ENCODE data around the gene ZNF865. TPM values are rescaled to one million over a fixed set of nuclear protein-coding genes. Genes with fewer than 3 reads are reported as not detected.

The ZNF865 gene
- total RNA-seq, 1 donor from 2014 or later: 15.0 TPM

- Histone ChIP-seq H3K79me2 (ENCODE audit: insufficient read depth, low read length) (peaks cover 52% of the 10 kb centered on the region), H3K9me3 (ENCODE audit: insufficient read depth, low read depth, low read length) (no peaks in the 10 kb centered on the region), H3K4me2 (ENCODE audit: low read length) (peak within 1 kb of the TSS; percentile 100), H3K27ac (ENCODE audit: low read depth, low read length) (peak within 1 kb of the TSS; percentile 41), H3K4me3 (ENCODE audit: insufficient read depth, low read depth, low read length) (peak within 1 kb of the TSS; percentile 87), H4K20me1 (ENCODE audit: insufficient read depth, low read length) (peaks cover 25% of the 10 kb centered on the region), H3K9ac (ENCODE audit: low read length) (peak within 1 kb of the TSS; percentile 92), H3K4me1 (ENCODE audit: insufficient read depth, low read length) (peaks cover 35% of the 10 kb centered on the region), H3K36me3 (ENCODE audit: insufficient read depth, low read length) (peaks cover 9% of the 10 kb centered on the region), H3K27me3 (ENCODE audit: insufficient read depth, low read length) (no peaks in the 10 kb centered on the region), H2AFZ (ENCODE audit: low read depth, low read length) (peak within 1 kb of the TSS; percentile 5)
- Mint-ChIP-seq H3K4me3 (ENCODE audit: unreplicated experiment) (peak within 1 kb of the TSS; percentile 97), H3K9me3 (ENCODE audit: unreplicated experiment) (no peaks in the 10 kb centered on the region), H3K4me1 (ENCODE audit: low read depth, unreplicated experiment) (peaks cover 18% of the 10 kb centered on the region), H3K36me3 (ENCODE audit: low read depth, unreplicated experiment) (peaks cover 8% of the 10 kb centered on the region), H3K27ac (ENCODE audit: unreplicated experiment) (peak within 1 kb of the TSS; percentile 95), H3K27me3 (ENCODE audit: low read depth, unreplicated experiment) (no peaks in the 10 kb centered on the region)
- FAIRE-seq (no peak), DNase-seq (ENCODE audit: low read depth) (peak; percentile 67)
- TF ChIP-seq EZH2 (IDR thresholded peaks at IDR 0.05; ENCODE audit: insufficient read depth, low read length) (no peak), CTCF (IDR thresholded peaks at IDR 0.05; ENCODE audit: insufficient read depth, low read depth, low read length) (no peak)
Measured at GRCh38 chr19:55643003-55643886, 37.8 kb downstream of the ZNF865 start, which contains the start of gene ZNF581. TSS of gene ZNF581 (plus strand) at chr19:55643649. CDS start at chr19:55644572, 923 bp downstream.

- H3K9me3 ChIP-seq (ENCODE audit: insufficient read depth, low read depth, low read length): no peaks in the 10 kb centered on the region
- peaks cover 39% of the 10 kb centered on the region for H3K4me1 ChIP-seq (ENCODE audit: insufficient read depth, low read length)
- peaks cover 51% of the 10 kb centered on the region for H3K79me2 ChIP-seq (ENCODE audit: insufficient read depth, low read length)
- peaks cover 9% of the 10 kb centered on the region for H3K36me3 ChIP-seq (ENCODE audit: insufficient read depth, low read length)
- H2AFZ ChIP-seq (ENCODE audit: low read depth, low read length): no peak overlapping the region
- Mint-ChIP-seq H3K4me3 (ENCODE audit: unreplicated experiment) (peak overlapping the region; percentile 97), H3K9me3 (ENCODE audit: unreplicated experiment) (no peaks in the 10 kb centered on the region), H3K27me3 (ENCODE audit: low read depth, unreplicated experiment) (no peaks in the 10 kb centered on the region), H3K4me1 (ENCODE audit: low read depth, unreplicated experiment) (peaks cover 18% of the 10 kb centered on the region), H3K36me3 (ENCODE audit: low read depth, unreplicated experiment) (peaks cover 8% of the 10 kb centered on the region), H3K27ac (ENCODE audit: unreplicated experiment) (peak overlapping the region; percentile 94)
- no peak for DNase-seq (ENCODE audit: low read depth)
- peak overlapping the region; percentile 87 for H3K4me3 ChIP-seq (ENCODE audit: insufficient read depth, low read depth, low read length)
- H3K27ac ChIP-seq (ENCODE audit: low read depth, low read length): peak overlapping the region; percentile 41
- peak overlapping the region; percentile 92 for H3K9ac ChIP-seq (ENCODE audit: low read length)
- peaks cover 25% of the 10 kb centered on the region for H4K20me1 ChIP-seq (ENCODE audit: insufficient read depth, low read length)
- FAIRE-seq: no peak
- no peaks in the 10 kb centered on the region for H3K27me3 ChIP-seq (ENCODE audit: insufficient read depth, low read length)
- no peak for TF ChIP-seq EZH2 (IDR thresholded peaks at IDR 0.05; ENCODE audit: insufficient read depth, low read length)
- TF ChIP-seq CTCF (IDR thresholded peaks at IDR 0.05; ENCODE audit: insufficient read depth, low read depth, low read length): no peak
- H3K4me2 ChIP-seq (ENCODE audit: low read length): peak overlapping the region; percentile 100
Measured at GRCh38 chr19:55643887-55644176, 38.4 kb downstream of the ZNF865 start.
